Lung microvascular endothelial cell (primary cell): Measurements from ENCODE around the gene ERMN. TPM values are rescaled to one million over a fixed set of nuclear protein-coding genes. Genes with fewer than 3 reads are reported as not detected.
"Not testable (repeated sequence)": the region's sequence is repeated elsewhere in the genome, so short reads cannot be mapped to it uniquely, and the experiment has no call there.

Source experiments
- DNase-seq, 2 donors: peaks; one replicate each; pipeline versions ENCODE4 v3.0.0 to v3.0.0-alpha.2; 2010; ENCODE audit warnings: low read depth in 2 of 2
- total RNA-seq: library from RNA; depleted of rRNA; stranded (reverse); fragments of >200 nt; gene quantifications from 2 replicates; pipeline ENCODE4 v1.2.1, GENCODE V29; 2014

ERMN gene, protein sequence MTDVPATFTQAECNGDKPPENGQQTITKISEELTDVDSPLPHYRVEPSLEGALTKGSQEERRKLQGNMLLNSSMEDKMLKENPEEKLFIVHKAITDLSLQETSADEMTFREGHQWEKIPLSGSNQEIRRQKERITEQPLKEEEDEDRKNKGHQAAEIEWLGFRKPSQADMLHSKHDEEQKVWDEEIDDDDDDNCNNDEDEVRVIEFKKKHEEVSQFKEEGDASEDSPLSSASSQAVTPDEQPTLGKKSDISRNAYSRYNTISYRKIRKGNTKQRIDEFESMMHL
- total RNA-seq: not detected in 2 replicates

DNA sequence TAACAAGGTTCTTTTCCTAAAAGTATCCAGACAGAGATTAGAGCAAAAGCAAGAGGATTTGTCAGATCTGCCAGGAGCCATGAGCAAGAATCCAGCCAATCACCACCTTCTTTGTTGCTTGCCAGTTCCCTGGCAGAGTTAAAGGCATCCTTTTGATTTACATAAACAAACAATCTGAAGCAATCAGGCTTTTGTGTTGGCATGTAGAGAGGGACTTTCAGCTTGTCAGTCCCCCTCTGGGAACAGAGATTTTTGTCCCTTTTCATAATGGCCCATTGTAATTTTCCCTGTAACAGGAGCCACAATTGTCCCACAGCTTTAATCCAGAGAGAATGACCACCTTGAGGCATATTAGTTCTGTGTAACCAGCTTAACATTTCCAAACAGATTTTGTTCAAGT, at the start of gene ERMN:
Gene ERMN, minus strand, starts transcription at position 39 of the 400 bp plus-strand sequence. CDS start 182 bp downstream, outside the sequence.
- DNase-seq: no peak

DNA sequence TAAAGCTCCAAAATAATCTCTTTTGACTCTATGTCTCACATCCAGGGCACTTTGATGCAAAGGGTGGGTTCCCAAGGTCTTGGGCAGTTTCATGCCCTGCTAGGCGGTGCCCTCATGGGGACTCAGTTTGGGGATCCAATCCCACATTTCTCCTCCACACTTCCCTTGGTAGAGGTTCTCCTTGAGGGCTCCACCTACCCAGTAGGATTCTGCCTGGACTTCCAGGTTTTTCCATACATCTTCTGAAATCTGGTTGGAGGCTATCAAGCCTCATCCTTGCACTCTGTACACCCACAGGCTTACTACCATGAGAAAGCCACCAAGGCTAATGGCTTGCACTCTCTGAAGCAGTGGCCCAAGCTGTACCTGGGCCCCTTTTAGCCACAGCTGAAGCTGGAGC, 49.8 kb upstream of the ERMN start:
- DNase-seq: no peak

DNA sequence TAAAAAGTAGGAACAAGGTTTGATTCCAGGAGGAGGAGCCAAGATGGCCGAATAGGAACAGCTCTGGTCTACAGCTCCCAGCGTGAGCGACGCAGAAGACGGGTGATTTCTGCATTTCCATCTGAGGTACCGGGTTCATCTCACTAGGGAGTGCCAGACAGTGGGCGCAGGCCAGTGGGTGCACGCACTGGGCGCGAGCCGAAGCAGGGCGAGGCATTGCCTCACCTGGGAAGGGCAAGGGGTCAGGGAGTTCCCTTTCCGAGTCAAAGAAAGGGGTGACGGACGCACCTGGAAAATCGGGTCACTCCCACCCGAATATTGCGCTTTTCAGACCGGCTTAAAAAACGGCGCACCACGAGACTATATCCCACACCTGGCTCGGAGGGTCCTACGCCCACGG, 42.9 kb upstream of the ERMN start:
- not testable (repeated sequence) for DNase-seq

DNA sequence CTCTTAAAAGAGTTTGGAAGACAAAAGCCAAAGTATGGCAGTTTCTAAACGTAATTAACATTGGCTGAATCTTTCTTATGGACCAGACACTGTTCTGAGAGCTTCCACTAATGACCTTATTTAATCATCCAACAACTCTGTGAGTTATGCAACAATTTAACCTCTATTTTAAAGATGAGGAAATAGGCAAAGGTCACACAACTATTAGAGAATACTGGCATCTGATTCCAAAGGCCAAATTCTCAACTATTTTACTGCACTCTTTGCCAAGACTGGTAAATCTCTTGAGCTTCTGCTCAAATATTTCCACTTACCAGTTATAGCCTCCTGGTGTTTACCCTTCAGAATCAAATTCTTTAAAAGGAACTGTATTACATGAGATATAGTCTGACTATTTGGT, 42.1 kb upstream of the ERMN start:
- no peak for DNase-seq

DNA sequence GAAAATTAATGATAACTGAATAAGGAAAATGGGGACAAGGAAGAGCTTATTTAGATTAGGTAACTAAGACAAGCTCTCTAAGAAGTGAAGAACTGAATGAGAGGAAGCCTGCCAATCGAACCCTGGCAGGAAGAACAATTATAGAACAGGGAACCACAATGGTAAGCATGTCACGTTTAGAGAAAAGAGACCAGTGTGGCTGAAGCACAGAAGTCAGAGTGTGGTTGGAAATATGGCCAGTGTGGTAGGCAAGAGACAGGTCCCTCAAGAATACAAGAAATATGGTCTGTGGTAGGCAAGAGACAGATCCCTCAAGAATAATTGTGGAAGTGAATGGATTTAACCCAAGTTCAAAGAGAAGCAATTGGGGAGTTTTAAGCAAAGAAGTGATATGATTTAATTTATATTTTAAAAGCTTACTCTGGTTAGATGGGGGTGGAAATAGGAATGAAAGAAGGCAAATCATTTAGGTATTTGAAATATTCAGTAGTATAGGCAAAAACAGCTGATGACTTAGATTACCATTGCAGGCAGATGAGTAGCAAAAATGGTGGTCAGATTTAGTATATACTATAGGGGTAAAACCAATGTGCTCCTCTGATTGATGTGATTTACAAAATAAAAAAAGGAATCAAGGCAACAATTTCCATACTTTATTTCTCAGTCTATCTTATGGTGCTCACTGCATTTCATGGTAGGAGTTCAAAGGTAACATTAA, 38.8 kb upstream of the ERMN start:
- DNase-seq: no peak

DNA sequence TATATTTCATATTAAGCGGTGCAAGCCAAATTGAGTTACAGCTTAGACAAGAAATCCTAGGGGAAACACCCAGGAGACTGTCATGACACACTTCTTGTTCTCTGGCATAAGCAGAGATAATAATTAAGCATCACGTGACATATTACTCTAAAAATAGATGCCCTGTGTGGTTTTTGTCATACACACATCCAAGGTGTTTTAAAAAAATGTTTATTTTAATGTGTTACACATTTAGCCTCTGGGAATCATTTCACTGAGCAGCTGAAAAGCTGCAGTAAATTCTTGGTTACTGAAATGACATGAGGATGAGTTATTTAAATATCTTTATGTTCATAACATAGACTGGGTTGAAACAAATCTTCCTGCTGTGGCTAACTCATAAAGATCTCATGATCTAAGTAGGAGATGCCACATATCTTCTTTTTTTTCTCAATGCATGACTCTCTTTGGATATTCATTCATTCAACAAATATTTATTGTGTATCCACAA, 38.0 kb upstream of the ERMN start:
- no peak for DNase-seq

DNA sequence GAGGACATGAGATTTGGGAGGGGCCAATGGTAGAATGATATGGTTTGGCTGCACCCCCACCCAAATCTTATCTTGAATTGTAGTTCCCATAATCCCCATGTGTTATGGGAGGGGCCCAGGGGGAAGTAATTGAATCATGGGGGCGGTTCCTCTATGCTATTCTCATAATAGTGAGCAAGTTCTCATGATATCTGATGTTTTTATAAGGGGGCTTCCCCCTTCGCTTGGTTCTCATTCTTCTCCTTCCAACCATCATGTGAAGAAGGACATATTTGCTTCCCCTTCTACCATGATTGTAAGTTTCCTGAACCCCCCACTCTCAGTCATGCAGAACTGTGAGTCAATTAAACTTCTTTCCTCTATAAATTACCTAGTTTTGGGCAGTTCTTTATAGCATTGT, 37.0 kb upstream of the ERMN start:
- DNase-seq: no peak

DNA sequence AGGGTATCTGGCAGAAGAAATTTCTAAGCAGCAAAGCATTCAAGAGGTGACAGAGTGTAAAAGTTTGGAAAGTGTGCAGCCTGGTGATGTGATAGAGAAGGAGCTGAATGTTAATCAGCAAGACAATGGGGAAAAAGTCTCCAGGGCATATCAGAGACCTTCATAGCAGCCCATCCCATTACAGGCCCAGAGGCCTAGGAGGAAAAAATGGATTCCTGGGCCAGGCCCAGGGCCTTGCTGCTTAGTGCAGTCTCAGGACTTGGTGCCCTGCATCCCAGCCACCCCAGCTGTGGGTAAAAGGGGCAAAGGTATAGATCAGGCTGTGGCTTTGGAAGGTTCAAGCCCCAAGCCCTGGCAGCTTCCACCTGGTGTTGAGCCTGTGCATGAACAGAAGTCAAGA, 35.9 kb upstream of the ERMN start:
- no peak for DNase-seq

DNA sequence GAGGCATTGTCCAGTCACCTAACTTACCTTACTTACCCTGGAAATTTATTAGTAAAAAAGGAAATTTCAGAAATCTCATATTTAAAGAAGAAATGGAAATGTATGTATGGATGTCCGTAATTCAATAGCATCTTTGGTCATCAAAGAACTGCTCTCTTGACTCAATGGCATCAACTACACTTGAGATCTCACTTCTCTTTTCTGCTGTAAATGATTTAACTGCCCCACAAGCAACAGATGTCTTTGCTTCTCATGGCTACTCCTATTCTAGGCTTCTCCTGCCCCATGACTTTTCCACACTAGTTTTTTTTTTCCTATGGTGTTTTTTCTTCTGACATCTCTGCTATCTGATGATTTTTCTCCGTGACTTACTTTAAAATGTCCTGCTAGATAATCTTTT, 34.0 kb upstream of the ERMN start:
- DNase-seq: no peak

DNA sequence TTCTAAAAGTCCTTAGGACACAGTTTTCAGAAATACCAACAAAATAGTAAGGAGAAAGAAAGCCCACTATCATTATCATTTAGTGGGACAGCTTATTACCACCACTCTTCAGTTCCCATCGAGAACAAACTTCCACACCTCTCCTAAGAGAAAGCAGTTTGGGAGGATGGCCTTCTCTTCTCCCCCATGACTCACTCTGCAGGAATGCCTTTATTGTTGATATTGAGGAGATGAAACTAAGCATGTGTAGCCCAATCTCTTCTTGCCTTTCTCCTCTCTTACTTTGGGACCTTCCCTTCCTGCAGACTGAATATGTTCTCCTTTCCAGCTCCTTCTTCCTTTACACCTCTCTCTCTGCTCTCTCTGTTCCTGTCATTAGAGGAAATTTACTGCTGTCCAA, 30.0 kb upstream of the ERMN start:
- DNase-seq: no peak

DNA sequence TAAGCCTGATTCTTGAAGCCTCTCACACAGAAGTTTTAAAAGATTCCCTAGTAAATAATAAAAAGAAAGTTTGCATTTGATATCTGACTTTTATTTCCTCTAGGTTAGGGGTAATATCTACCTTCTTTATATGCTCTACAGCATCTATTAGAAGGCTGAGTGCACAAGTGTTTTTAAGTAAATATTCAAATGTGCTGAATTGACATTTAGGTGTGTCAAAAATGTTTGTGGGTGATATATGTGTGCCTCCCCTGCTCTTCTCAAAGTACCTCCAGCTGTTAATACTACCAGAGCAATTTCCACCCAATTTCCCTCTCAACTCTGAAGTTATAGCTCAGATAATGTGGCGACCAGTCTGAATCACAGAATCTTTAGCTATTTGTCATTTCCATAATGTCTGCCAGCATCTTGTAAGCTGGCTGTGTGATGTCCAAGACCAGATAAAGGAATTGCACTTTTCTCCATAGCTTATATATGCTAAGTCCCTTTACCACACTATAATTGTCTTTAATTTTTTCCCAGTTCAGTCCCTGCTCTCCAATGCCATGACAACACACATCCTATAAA, 24.4 kb upstream of the ERMN start:
- no peak for DNase-seq

DNA sequence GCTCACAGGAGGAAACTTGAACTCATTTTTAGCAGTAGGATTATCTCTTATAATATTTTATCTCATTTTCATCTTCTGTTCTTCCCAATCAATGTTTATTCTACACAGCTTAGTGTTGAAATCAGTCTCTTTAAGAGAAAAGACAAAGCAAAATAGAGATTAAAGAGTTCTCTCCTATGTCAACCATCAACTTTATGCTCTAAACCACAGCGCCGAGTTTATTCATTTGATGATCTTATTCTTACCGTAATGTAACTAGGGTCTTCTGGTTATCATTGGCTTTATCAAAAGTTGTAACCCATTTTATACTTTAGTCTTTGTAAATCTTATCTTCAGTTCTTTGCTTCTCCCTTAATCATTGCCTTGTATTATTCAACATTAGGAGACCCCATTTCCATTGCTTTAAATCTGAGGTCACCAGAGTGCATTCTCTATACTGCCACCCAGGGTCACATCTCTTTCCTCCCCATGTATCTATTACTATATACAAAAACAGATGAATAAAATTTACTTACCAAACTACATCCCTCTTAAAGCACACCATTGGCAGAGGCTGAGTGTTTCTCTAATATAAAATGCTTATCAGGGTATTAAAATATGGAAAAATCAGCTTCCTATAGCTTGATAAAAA, 22.8 kb upstream of the ERMN start:
- DNase-seq: no peak

DNA sequence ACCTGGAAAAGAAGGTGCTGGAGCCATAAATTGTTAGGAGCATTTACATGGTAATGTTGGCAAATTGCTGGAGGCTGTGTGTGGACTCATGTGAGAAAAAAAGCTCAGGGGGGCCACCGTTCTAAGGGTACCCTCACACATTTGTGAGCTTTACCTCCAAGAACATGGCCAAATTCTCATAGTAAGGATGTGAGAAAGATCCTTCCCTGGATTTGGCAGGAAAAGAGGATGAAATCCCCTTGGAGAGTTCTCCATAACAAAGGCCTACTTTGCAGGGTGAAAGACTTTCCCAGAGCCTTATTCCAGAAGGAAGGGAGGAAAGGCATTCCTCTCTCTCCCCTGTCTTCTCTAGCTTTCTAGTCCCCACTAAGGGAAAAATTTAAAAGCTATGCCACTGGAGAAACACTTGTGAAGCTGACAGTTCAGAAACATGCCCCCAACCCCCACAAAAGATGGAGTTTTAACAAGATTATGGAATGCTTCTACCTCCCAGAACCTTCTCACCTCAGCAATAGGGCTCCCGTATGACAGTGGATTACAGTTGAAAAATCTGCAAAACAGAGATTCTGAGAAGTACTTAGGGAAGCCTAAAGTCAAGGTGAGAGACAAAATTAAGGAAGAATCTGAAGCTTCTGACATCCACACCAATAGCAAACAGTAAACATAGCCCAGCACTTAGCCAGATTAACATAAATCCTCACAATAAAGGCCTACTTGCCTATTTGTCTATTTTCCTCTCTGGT, 20.2 kb upstream of the ERMN start:
- no peak for DNase-seq

DNA sequence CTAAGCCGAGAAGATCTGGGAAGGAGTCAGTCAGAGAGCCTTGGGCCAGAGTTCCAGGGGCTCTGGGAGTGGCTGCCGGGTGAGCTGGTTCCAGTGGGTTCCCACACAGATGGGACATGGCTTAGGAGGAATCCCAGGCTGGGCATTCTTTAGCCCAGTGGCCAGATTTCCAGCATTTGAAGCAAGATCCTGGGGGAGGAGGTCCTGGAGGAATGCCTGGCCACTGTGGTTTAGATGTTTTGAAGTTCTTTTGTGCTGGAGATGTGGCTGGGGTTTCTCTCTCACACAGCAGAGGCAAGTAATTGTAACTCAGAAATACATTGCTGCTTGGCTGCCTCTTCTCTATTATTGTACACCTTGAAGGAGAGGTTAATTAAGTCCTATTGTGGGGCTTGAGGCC, 15.8 kb upstream of the ERMN start:
- DNase-seq: not testable (repeated sequence)

DNA sequence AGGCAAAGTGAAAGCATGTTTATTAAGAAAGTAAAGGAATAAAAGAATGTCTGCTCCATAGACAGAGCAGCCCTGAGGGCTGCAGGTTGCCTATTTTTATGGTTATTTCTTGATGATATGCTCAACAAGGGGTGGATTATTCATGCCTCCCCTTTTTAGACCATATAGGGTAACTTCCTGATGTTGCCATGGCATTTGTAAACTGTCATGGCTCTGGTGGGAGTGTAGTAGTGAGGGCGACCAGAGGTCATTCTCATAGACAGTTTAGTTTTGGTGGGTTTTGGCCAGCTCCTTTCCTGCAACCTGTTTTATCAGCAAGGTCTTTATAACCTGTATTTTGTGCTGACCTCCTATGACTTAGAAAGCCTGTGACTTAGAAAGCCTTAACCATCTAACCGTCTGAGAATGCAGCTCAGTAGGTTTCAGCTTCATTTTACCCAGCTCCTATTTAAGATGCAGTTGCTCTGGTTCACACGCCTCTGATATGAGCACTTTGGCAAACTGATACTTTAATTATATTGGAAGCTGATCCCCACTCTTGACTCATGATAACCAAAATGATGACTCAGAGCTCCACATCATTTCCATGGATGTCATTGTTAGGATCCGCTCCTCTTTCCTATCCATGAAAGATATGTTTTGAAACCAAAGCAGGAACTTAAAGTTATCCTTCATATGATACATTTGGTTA, 14.5 kb upstream of the ERMN start:
- no peak for DNase-seq

DNA sequence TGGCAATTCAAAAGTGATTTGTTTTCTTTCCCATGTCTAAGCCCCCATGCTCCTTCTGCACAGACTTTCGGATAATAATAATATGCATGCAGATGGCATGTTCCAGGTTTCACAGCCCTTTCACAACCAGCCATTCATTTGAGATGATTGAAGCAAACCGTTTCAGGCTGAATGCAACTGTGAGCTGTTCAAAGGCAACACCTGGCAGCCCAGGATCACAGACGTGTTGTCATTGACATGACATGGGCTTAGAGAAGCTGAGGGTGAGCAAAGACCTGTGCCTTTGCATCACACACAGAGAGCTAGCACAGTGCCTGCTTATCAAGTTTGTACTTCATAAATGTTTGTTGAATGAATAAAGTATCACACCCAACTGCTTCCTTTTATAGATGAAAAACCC, 12.4 kb upstream of the ERMN start:
- DNase-seq: no peak

DNA sequence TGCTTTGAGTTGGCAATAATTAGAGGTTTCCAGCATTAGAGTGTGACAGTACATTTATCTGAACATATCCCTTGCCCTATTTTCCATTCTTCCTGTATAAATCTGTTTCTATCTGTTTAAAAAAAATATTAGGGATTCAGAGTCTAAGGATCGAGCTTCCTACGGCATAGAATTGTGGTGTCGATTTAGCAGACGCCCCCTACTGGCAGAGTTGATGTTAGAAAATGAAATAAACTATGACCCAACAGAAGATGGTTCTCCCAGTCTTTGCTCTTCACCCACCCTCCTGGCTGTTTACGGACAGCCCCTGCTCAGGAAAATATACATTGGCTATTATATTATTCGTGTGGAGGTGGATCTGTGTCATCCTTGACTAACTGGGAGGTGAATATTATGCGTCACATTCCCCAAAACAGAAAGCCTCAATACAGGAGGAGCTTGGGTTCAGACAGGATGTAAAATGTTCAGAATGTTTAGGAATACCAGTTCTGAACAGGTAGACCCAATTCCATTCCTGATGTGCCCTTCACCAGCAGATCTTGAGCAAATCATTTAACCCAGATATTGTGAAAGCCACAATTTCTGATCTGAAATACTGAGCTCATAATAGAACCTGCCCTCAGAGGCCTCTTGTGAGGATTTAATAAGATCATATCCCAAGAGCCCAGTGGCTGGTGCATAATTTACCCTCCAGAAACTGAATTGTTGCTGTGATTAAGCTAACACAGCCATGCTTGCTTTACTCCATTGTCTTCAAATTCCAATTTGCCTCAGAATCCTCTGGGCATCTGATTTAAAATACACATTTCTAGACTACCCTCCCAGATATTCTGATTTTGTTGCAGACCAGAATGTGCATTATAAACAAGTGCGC, 10.8 kb upstream of the ERMN start:
- DNase-seq: peak; percentile 44 to 62

DNA sequence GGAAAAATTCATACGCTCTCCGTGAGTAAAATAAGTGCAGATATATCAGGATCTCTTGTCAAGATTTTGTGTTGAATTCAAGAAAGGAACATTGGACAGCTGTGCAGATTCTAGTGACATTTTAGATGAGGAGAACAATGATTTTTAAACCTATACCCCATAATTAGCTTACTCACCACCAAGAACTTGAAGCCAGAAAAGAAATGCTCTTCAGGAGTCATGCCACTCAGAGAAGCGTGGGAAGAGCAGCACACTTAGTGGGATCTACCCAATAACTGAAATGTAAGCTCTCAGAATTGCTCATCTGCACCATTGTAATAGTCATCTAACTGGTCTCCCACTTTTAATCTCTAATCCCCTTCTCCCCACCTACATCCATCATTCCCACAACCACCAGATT, 9.2 kb upstream of the ERMN start:
- no peak for DNase-seq

DNA sequence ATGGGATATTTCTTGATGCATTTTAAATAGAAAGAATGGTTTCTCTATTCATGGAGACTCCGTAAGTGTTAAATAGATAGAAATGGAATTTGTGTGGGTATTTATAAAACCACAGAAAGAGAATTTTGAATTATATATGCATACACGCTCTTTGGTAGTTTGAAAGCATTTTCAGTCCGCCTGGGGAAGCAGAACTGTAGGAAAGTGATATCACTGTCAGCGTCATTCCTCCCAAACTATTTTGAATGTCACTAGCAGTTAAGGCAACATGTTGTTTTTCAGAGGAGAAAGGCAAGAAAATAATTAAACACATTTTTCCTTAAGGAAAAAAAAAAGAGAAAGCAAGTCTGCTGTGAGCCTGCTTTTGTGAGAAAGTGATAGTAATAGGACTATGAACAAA, 8.7 kb upstream of the ERMN start:
- DNase-seq: no peak
